IMR-90 (cell line): ENCODE data around the gene RPAP2. TPM values are rescaled to one million over a fixed set of nuclear protein-coding genes. Genes with fewer than 3 reads are reported as not detected.

Experiments
- ATAC-seq: fragments of 200-7000 bp; cut with Tn5 transposase; 2 replicates; pipeline ENCODE4 v1.9.1; 2020; ENCODE audit warnings: low read depth, mild to moderate bottlenecking, moderate library complexity
- BruUV-seq: library from RNA; stranded (reverse); fragments of 400-500 nt; replicated peaks from 2 replicates; lab custom pipeline; 2021; lab: Mats Ljungman, UMichigan
- CTCF ChIA-PET: fragments of 300-600 bp; formaldehyde crosslinking; extraction: SDS; loops from one replicate; lab custom pipeline; 2021; ENCODE audit warnings: antibody characterized with exemption; lab: Yijun Ruan, JAX
- POLR2A ChIA-PET: fragments of 300-600 bp; sonication (Branson Sonifier 250); formaldehyde crosslinking; loops from one replicate; lab custom pipeline; 2022; ENCODE audit warnings: antibody characterized with exemption; ENCODE audit not compliant: unreplicated experiment; lab: Charles Lee
- DNase-seq: peaks from one replicate; pipeline ENCODE4 v3.0.0; 2013
- H2AFZ ChIP-seq: replicated peaks from 2 replicates; pipeline ENCODE3; 2013; ENCODE audit warnings: low read length, mild to moderate bottlenecking; ENCODE audit not compliant: poor library complexity
- H2AK5ac ChIP-seq: 2 replicates; pipeline ENCODE4 v1.6.1; 2013; ENCODE audit warnings: low read depth, low read length, inconsistent platforms
- H2AK9ac ChIP-seq: replicated peaks from 2 replicates; pipeline ENCODE3; 2013; ENCODE audit warnings: mild to moderate bottlenecking, low read depth, low read length, moderate library complexity; ENCODE audit not compliant: poor library complexity
- H2BK120ac ChIP-seq: 2 replicates; pipeline ENCODE4 v1.6.1; 2013; ENCODE audit warnings: low read depth, low read length, inconsistent platforms
- H2BK15ac ChIP-seq: 3 replicates; pipeline ENCODE4 v1.6.1; 2013; ENCODE audit warnings: low read depth, low read length, inconsistent platforms
- H2BK20ac ChIP-seq: 2 replicates; pipeline ENCODE4 v1.6.1; 2013; ENCODE audit warnings: low read depth, mild to moderate bottlenecking, inconsistent platforms, low read length, moderate library complexity
- H2BK5ac ChIP-seq: 2 replicates; pipeline ENCODE4 v1.6.1; 2013; ENCODE audit warnings: mild to moderate bottlenecking, low read depth, low read length, inconsistent platforms; ENCODE audit not compliant: poor library complexity, severe bottlenecking
- H3K14ac ChIP-seq: replicated peaks from 2 replicates; pipeline ENCODE4 v1.6.1; 2013; ENCODE audit warnings: low read depth, low read length, inconsistent platforms
- H3K18ac ChIP-seq: 2 replicates; pipeline ENCODE4 v1.6.1; 2013; ENCODE audit warnings: low read depth, low read length, control low read depth
- H3K23ac ChIP-seq: 2 replicates; pipeline ENCODE4 v1.6.1; 2013; ENCODE audit warnings: low read depth, low read length, inconsistent platforms
- H3K27ac ChIP-seq: 2 replicates; pipeline ENCODE4 v1.5.1; 2013; ENCODE audit warnings: mild to moderate bottlenecking, control low read depth, low read length; ENCODE audit not compliant: insufficient read depth
- H3K27me3 ChIP-seq: 2 replicates; pipeline ENCODE4 v1.6.1; 2013; ENCODE audit warnings: low read length; ENCODE audit not compliant: control insufficient read depth, insufficient read depth
- H3K36me3 ChIP-seq: 2 replicates; pipeline ENCODE4 v1.6.1; 2013; ENCODE audit warnings: low read length, mixed read lengths; ENCODE audit not compliant: control insufficient read depth, insufficient read depth
- H3K4ac ChIP-seq: 2 replicates; pipeline ENCODE4 v1.6.1; 2013; ENCODE audit warnings: low read depth, low read length, inconsistent platforms
- H3K4me1 ChIP-seq: 2 replicates; pipeline ENCODE4 v1.6.1; 2013; ENCODE audit warnings: low read length, mixed read lengths; ENCODE audit not compliant: control insufficient read depth, insufficient read depth
- H3K4me2 ChIP-seq: 2 replicates; pipeline ENCODE4 v1.6.1; 2013; ENCODE audit warnings: low read depth, mild to moderate bottlenecking, control low read depth, low read length, moderate library complexity
- H3K4me3 ChIP-seq: 2 replicates; pipeline ENCODE4 v1.5.1; 2013; ENCODE audit warnings: low read depth, mild to moderate bottlenecking, control low read depth, low read length, moderate library complexity; ENCODE audit not compliant: insufficient read depth
- H3K56ac ChIP-seq: 2 replicates; pipeline ENCODE4 v1.6.1; 2013; ENCODE audit warnings: low read length, inconsistent platforms; ENCODE audit not compliant: insufficient read depth; ENCODE audit errors: extremely low read depth
- H3K79me1 ChIP-seq, 2 experiments: 2 replicates each; pipeline ENCODE4 v1.6.1; 2013; ENCODE audit warnings: low read length in 2 of 2, inconsistent platforms in 1 of 2, low read depth in 1 of 2
- H3K9ac ChIP-seq: 2 replicates; pipeline ENCODE4 v1.6.1; 2013; ENCODE audit warnings: low read depth, low read length, control low read depth
- H3K9me1 ChIP-seq: 2 replicates; pipeline ENCODE4 v1.6.1; 2013; ENCODE audit warnings: low read length, inconsistent platforms; ENCODE audit not compliant: insufficient read depth
- H3K9me3 ChIP-seq: 2 replicates; pipeline ENCODE4 v1.6.1; 2013; ENCODE audit warnings: low read length; ENCODE audit not compliant: control insufficient read depth, insufficient read depth
- H4K20me1 ChIP-seq: 2 replicates; pipeline ENCODE4 v1.6.1; 2013; ENCODE audit warnings: low read length, inconsistent platforms; ENCODE audit not compliant: insufficient read depth
- H4K5ac ChIP-seq: 2 replicates; pipeline ENCODE4 v1.6.1; 2013; ENCODE audit warnings: mild to moderate bottlenecking, low read depth, low read length, control low read depth
- H4K8ac ChIP-seq, 2 experiments: 2 replicates each; pipeline ENCODE4 v1.6.1; 2013; ENCODE audit warnings: low read depth in 2 of 2, low read length in 2 of 2, control low read depth in 1 of 2, inconsistent platforms in 1 of 2
- H4K91ac ChIP-seq: 2 replicates; pipeline ENCODE4 v1.6.1; 2013; ENCODE audit warnings: low read depth, low read length, inconsistent platforms; ENCODE audit not compliant: insufficient read depth
- BHLHE40 ChIP-seq: fragments of 150-350 bp; IDR thresholded peaks from 2 replicates; pipeline ENCODE4 v1.6.1; 2016; ENCODE audit warnings: mild to moderate bottlenecking, low read depth, low read length
- CEBPB ChIP-seq: IDR thresholded peaks from 2 replicates; pipeline ENCODE4 v1.6.1; 2012; ENCODE audit warnings: low read depth, low read length, improper control_type of control experiment
- CHD1 ChIP-seq: IDR thresholded peaks from 2 replicates; pipeline ENCODE4 v1.6.1; 2012; ENCODE audit warnings: low read depth, low read length, improper control_type of control experiment
- ELK1 ChIP-seq: fragments of 150-350 bp; IDR thresholded peaks from 2 replicates; pipeline ENCODE4 v1.6.1; 2016; ENCODE audit warnings: low read depth, mild to moderate bottlenecking, low read length, moderate library complexity, borderline replicate concordance
- FOS ChIP-seq: fragments of 150-350 bp; IDR thresholded peaks from 2 replicates; pipeline ENCODE4 v1.6.1; 2016; ENCODE audit warnings: low read depth, low read length
- MAFK ChIP-seq: IDR thresholded peaks from 2 replicates; pipeline ENCODE4 v1.6.1; 2012; ENCODE audit warnings: low read depth, low read length, improper control_type of control experiment
- MAZ ChIP-seq: IDR thresholded peaks from 2 replicates; pipeline ENCODE4 v1.6.1; 2012; ENCODE audit warnings: low read depth, mild to moderate bottlenecking, low read length, improper control_type of control experiment, moderate library complexity, borderline replicate concordance
- NFE2L2 ChIP-seq: fragments of 150-350 bp; IDR thresholded peaks from 2 replicates; pipeline ENCODE4 v1.6.1; 2016; ENCODE audit warnings: low read depth, mild to moderate bottlenecking, low read length
- POLR2A ChIP-seq: IDR thresholded peaks from 2 replicates; pipeline ENCODE4 v1.6.1; 2012; ENCODE audit warnings: mild to moderate bottlenecking, low read depth, low read length
- RAD21 ChIP-seq: IDR thresholded peaks from 2 replicates; pipeline ENCODE4 v1.6.1; 2012; ENCODE audit warnings: low read length, improper control_type of control experiment
- RCOR1 ChIP-seq: IDR thresholded peaks from 2 replicates; pipeline ENCODE4 v1.6.1; 2012; ENCODE audit warnings: mild to moderate bottlenecking, low read length, improper control_type of control experiment; ENCODE audit not compliant: insufficient replicate concordance
- RFX5 ChIP-seq: IDR thresholded peaks from 2 replicates; pipeline ENCODE4 v1.8.0; 2012; ENCODE audit warnings: low read depth, mild to moderate bottlenecking, low read length, moderate library complexity
- SMC3 ChIP-seq: fragments of 150-350 bp; IDR thresholded peaks from 2 replicates; pipeline ENCODE4 v1.6.1; 2016; ENCODE audit warnings: low read depth, mild to moderate bottlenecking, antibody characterized with exemption, low read length, moderate library complexity
- USF2 ChIP-seq: fragments of 150-350 bp; IDR thresholded peaks from 2 replicates; pipeline ENCODE4 v1.6.1; 2017; ENCODE audit warnings: mild to moderate bottlenecking, antibody characterized with exemption, low read length, low read depth
- WGBS, 2 experiments: methylation state at CpG; one replicate each; pipeline versions ENCODE4 v1.1.5 to v1.1.7; 2013; ENCODE audit warnings: missing lambda C conversion rate in 2 of 2; ENCODE audit not compliant: insufficient read length in 1 of 2; ENCODE audit errors: extremely low coverage in 2 of 2; 5-methylcytosine and 5-hydroxymethylcytosine counted together
- dilution Hi-C: fragments of 300-500 bp; cut with HindIII; formaldehyde crosslinking; loops from one replicate; pipeline ENCODE4 v1.14.3; 2018; ENCODE audit warnings: low sequenced_read_pairs; ENCODE audit not compliant: unreplicated experiment
- in situ Hi-C: fragments of 300-500 bp; cut with MboI; formaldehyde crosslinking; loops from 3 replicates; pipeline ENCODE4 v1.14.3; 2019; ENCODE audit warnings: low sequenced_read_pairs, inconsistent platforms, mixed read lengths
- intact Hi-C: fragments of 100-400 bp; cut with micrococcal nuclease; formaldehyde crosslinking; loops from 2 replicates; pipeline ENCODE4 v1.10.0; 2022
- polyA plus RNA-seq, 3 experiments: library from polyadenylated mRNA; depleted of rRNA; stranded (reverse); fragments of >200 nt; gene quantifications; 2 replicates each; pipeline ENCODE4 v1.2.3, GENCODE V29; 2012; ENCODE audit warnings: low replicate concordance in 1 of 3
- total RNA-seq: library from RNA; depleted of rRNA; stranded (reverse); fragments of >200 nt; gene quantifications from 2 replicates; pipeline ENCODE4 v1.2.3, GENCODE V29; 2012

The RPAP2 gene
- total and polyA plus RNA-seq, 2 of the 4 experiments (the other 2 are of a cell fraction) = 7.1 to 13.6 TPM

- H4K20me1 ChIP-seq = no peaks in the 10 kb centered on the region
- no peak overlapping the region for H2BK5ac ChIP-seq
- H3K4me2 ChIP-seq = no peak overlapping the region
- DNase-seq = no peak
- no peak overlapping the region for H2AFZ ChIP-seq
- no peak overlapping the region for H2BK15ac ChIP-seq
- no peak for ATAC-seq
- no peak overlapping the region for H3K4me3 ChIP-seq
- WGBS, 2 experiments = 21% methylated on average over 3 of the region's 4 CpGs; no CpG with 5 or more reads in 1 of the 2 experiments
- 0 out of 2 replicates have a peak, but pooled peaks cover 2% of the 10 kb centered on the region for H3K9me1 ChIP-seq
- no peak overlapping the region for H3K9ac ChIP-seq
- H3K9me3 ChIP-seq = no peaks in the 10 kb centered on the region
- no peak overlapping the region for H3K23ac ChIP-seq
- no peak overlapping the region for H3K4ac ChIP-seq
- no TSS peak for BruUV-seq
- dilution Hi-C loops (no loop called here), intact Hi-C loops (loop anchor here (2.0 kb wide), 1 partner anchor 20 kb away; no protein-coding TSS in a partner anchor), in situ Hi-C loops (no loop called here)
- H4K5ac ChIP-seq = no peak overlapping the region
- H3K18ac ChIP-seq = no peak overlapping the region
- no peak overlapping the region for H2BK120ac ChIP-seq
- H4K91ac ChIP-seq = no peak overlapping the region
- TF ChIP-seq RCOR1 (no peak), BHLHE40 (no peak), MAZ (no peak), USF2 (no peak), MAFK (no peak), NFE2L2 (no peak), RFX5 (no peak), SMC3 (no peak), RAD21 (no peak), POLR2A (no peak), CEBPB (no peak), ELK1 (no peak), FOS (no peak), CHD1 (no peak)
- no peaks in the 10 kb centered on the region for H3K4me1 ChIP-seq
- ChIA-PET POLR2A (no interaction called here), CTCF (no interaction called here)
- H3K56ac ChIP-seq = no peak overlapping the region
- no peak overlapping the region for H3K14ac ChIP-seq
- H3K27ac ChIP-seq = no peak overlapping the region
- H2AK9ac ChIP-seq = no peak overlapping the region
- no peak overlapping the region for H2AK5ac ChIP-seq
- no peak overlapping the region for H4K8ac ChIP-seq
- no peak overlapping the region for H2BK20ac ChIP-seq
- H3K27me3 ChIP-seq = no peaks in the 10 kb centered on the region
- H3K36me3 ChIP-seq = no peaks in the 10 kb centered on the region
- H3K79me1 ChIP-seq = no peaks in the 10 kb centered on the region
These were observed 125.5 kb downstream of the RPAP2 start for GRCh38 chr1:92424381-92424780.
